Esophagus muscularis mucosa (tissue), 4 donors: ENCODE measurements around the gene GCNA. TPM values are rescaled to one million over a fixed set of nuclear protein-coding genes. Genes with fewer than 3 reads are reported as not detected.

ENCODE experiments used
- DNase-seq: peaks from one replicate; pipeline ENCODE4 v3.0.0-alpha.2; 2017; ENCODE audit errors: extremely low spot score
- H3K27ac ChIP-seq, 4 donors: fragments of 200-600 bp; sonication (generic); replicated peaks in 1 of 4; 1 replicate in 3 of 4; 2 replicates in 1 of 4; pipeline ENCODE4 v1.5.1; 2016 to 2019; ENCODE audit warnings: mild to moderate bottlenecking in 1 of 4
- H3K27me3 ChIP-seq, 4 donors: fragments of 200-600 bp; sonication (generic); one replicate each; pipeline versions ENCODE4 v1.5.1 to v1.6.0; 2016 to 2019
- H3K36me3 ChIP-seq, 4 donors: fragments of 200-600 bp; sonication (generic); one replicate each; pipeline ENCODE4 v1.5.1; 2016 to 2019
- H3K4me1 ChIP-seq, 4 donors: fragments of 200-600 bp; sonication (generic); one replicate each; pipeline ENCODE4 v1.5.1; 2016 to 2019
- H3K4me3 ChIP-seq, 4 donors: fragments of 200-600 bp; sonication (generic); 1 replicate in 2 of 4; 2 replicates in 2 of 4; pipeline ENCODE4 v1.5.1; 2016 to 2019; ENCODE audit warnings: mild to moderate bottlenecking in 4 of 4, moderate library complexity in 1 of 4
- H3K9me3 ChIP-seq, 4 donors: fragments of 200-600 bp; sonication (generic); 1 replicate in 3 of 4; 2 replicates in 1 of 4; pipeline ENCODE4 v1.5.1; 2016 to 2019
- EP300 ChIP-seq: sonication (generic); formaldehyde crosslinking; IDR thresholded peaks from one replicate; pipeline ENCODE4 v1.6.1; 2017; ENCODE audit warnings: antibody characterized with exemption
- POLR2A ChIP-seq: fragments of 450-650 bp; IDR thresholded peaks from one replicate; pipeline ENCODE4 v1.6.1; 2017; ENCODE audit warnings: antibody characterized with exemption, moderate library complexity, mild to moderate bottlenecking, low read depth
- POLR2AphosphoS5 ChIP-seq, 2 donors: sonication (generic); formaldehyde crosslinking; IDR thresholded peaks; one replicate each; pipeline ENCODE4 v1.6.1; 2017; ENCODE audit warnings: antibody characterized with exemption in 2 of 2
- WGBS: methylation state at CpG from one replicate; pipeline ENCODE4 v1.1.5; 2018; 5-methylcytosine and 5-hydroxymethylcytosine counted together
- intact Hi-C: fragments of 100-400 bp; cut with DNase I; formaldehyde crosslinking; loops from one replicate; pipeline ENCODE4 v1.15.1; 2023
- total RNA-seq, 4 donors: library from RNA; depleted of rRNA; stranded (reverse); fragments of >200 nt; gene quantifications; one replicate each; pipeline versions ENCODE4 v1.1.0 to v1.2.1, GENCODE V29; 2016
- TF ChIP-seq, protein P1 (sequence below), 3 experiments: fragments of 200-600 bp in 2 of 3; fragments of 450-650 bp in 1 of 3; sonication (generic) in 2 of 3; IDR thresholded peaks; one replicate each; pipeline ENCODE4 v1.5.1; 2017 to 2019; ENCODE audit warnings: antibody characterized with exemption in 3 of 3, mild to moderate bottlenecking in 2 of 3, moderate library complexity in 1 of 3

The GCNA gene
- total RNA-seq, 4 donors from 2014 or later, result 0.65 to 2.9 (median 1.2) TPM

- intact Hi-C loops, result no loop called here
- Histone ChIP-seq H3K27me3 (no peaks in the 10 kb centered on the region), H3K9me3 (no peaks in the 10 kb centered on the region), H3K4me3 (no peak overlapping the region), H3K36me3 (peaks cover 0 to 28% (median 24%) of the 10 kb centered on the region in 4 donors), H3K27ac (no peak overlapping the region), H3K4me1 (peaks cover 0 to 9% (median 4%) of the 10 kb centered on the region in 4 donors)
- TF ChIP-seq POLR2AphosphoS5 (IDR thresholded peaks at IDR 0.05) (no peak), POLR2A (no peak), EP300 (no peak)
- TF ChIP-seq, protein P1, sequence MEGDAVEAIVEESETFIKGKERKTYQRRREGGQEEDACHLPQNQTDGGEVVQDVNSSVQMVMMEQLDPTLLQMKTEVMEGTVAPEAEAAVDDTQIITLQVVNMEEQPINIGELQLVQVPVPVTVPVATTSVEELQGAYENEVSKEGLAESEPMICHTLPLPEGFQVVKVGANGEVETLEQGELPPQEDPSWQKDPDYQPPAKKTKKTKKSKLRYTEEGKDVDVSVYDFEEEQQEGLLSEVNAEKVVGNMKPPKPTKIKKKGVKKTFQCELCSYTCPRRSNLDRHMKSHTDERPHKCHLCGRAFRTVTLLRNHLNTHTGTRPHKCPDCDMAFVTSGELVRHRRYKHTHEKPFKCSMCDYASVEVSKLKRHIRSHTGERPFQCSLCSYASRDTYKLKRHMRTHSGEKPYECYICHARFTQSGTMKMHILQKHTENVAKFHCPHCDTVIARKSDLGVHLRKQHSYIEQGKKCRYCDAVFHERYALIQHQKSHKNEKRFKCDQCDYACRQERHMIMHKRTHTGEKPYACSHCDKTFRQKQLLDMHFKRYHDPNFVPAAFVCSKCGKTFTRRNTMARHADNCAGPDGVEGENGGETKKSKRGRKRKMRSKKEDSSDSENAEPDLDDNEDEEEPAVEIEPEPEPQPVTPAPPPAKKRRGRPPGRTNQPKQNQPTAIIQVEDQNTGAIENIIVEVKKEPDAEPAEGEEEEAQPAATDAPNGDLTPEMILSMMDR (IDR thresholded peaks at IDR 0.05), result no peak
- DNase-seq, result no peak
- WGBS, result 91% methylated on average over 43 of the region's 43 CpGs
These were observed 38.7 kb downstream of the GCNA start for GRCh38 chrX:71616672-71617529.

GRCh38 chrX:71617742-71618141 lies 39.5 kb downstream of the GCNA start:
- DNase-seq, result no peak
- no peak overlapping the region for H3K4me3 ChIP-seq

DNA sequence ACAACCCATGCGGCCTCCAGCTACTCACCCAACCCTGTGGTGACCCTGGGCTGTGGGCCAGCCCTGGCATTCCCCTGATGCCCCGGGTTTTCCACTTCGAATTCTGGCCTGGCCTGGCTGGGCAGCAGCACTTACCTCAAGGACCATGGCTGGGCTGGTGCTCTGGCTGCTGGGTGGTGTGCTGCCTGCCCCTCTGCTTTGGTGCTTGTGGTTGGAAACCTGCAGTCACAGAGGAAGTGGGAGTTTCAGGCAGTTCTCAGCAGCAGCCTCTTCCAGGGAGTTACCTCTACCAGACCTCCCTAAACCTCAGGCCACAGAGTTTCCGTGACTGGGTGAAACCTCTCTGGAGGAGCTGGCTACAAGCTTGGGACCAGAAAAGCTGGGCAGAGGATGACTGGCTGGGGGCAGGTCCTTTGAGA lies 40.1 kb downstream of the GCNA start, which contains the start of gene CXCR3:
Gene CXCR3 (minus strand): TSS at position 209 of the 419 bp plus-strand sequence. CDS start 62 bp downstream, at position 147.
- H3K4me3 ChIP-seq, result no peak within 1 kb of the TSS
- peaks cover 0 to 17% (median 13%) of the 10 kb centered on the region in 4 donors for H3K36me3 ChIP-seq
- intact Hi-C loops, result no loop called here
- 53% methylated on average over 4 of the region's 4 CpGs for WGBS
- TF ChIP-seq, protein P1 (IDR thresholded peaks at IDR 0.05), result no peak
- TF ChIP-seq POLR2A (no peak), POLR2AphosphoS5 (IDR thresholded peaks at IDR 0.05) (no peak), EP300 (no peak)
- DNase-seq, result no peak
- H3K9me3 ChIP-seq, result no peaks in the 10 kb centered on the region
- H3K4me1 ChIP-seq, result peaks cover 10 to 23% (median 18%) of the 10 kb centered on the region in 4 donors
- H3K27me3 ChIP-seq, result no peaks in the 10 kb centered on the region
- no peak within 1 kb of the TSS for H3K27ac ChIP-seq

More at GRCh38 chrX:71617742-71618141, 39.5 kb downstream of the GCNA start:
- WGBS, result 81% methylated on average over 8 of the region's 8 CpGs
- no peak overlapping the region for H3K27ac ChIP-seq
- peaks cover 0 to 23% (median 18%) of the 10 kb centered on the region in 4 donors for H3K36me3 ChIP-seq
- H3K27me3 ChIP-seq, result no peaks in the 10 kb centered on the region
- TF ChIP-seq POLR2AphosphoS5 (IDR thresholded peaks at IDR 0.05), result no peak
- TF ChIP-seq, protein P1 (IDR thresholded peaks at IDR 0.05), result no peak
- TF ChIP-seq POLR2A, result no peak
- TF ChIP-seq EP300, result no peak
- intact Hi-C loops, result no loop called here
- H3K9me3 ChIP-seq, result no peaks in the 10 kb centered on the region
- peaks cover 4 to 17% (median 13%) of the 10 kb centered on the region in 4 donors for H3K4me1 ChIP-seq

DNA sequence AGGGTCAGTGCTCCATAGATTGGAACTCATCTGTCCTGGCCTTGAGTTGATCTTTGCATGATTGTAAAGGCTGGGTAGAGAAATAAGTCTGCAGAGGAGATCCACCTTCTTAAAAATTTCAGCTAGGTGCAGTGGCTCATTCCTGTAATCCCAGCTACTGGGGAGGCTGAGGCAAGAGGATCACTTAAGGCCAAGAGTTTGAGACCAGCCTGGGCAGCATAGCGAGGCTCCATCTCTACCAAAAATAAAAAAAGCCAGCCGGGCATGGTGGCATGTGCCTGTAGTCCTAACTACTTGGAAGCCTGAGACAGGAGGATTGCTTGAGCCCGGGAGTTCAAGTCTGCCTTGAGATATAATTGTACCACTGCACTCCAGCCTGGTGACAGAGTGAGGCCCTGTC lies 40.5 kb downstream of the GCNA start:
- intact Hi-C loops, result no loop called here

More for the DNA sequence above, 40.5 kb downstream of the GCNA start:
- H3K27ac ChIP-seq, result no peak overlapping the region
- DNase-seq, result no peak
- H3K27me3 ChIP-seq, result no peaks in the 10 kb centered on the region
- H3K4me3 ChIP-seq, result no peak overlapping the region
- 77% methylated on average over 2 of the region's 3 CpGs for WGBS
- H3K9me3 ChIP-seq, result no peaks in the 10 kb centered on the region
- H3K4me1 ChIP-seq, result peaks cover 12 to 25% (median 23%) of the 10 kb centered on the region in 4 donors
- TF ChIP-seq, protein P1 (IDR thresholded peaks at IDR 0.05), result no peak
- TF ChIP-seq POLR2A, result no peak
- TF ChIP-seq POLR2AphosphoS5 (IDR thresholded peaks at IDR 0.05), result no peak
- no peak for TF ChIP-seq EP300
- peaks cover 0 to 12% (median 8%) of the 10 kb centered on the region in 4 donors for H3K36me3 ChIP-seq
